DLD1 (cell line): ENCODE measurements around the gene SUB1.
"Not testable (repeated sequence)": the region's sequence is repeated elsewhere in the genome, so short reads cannot be mapped to it uniquely, and the experiment has no call there.

Experiments used
- in situ Hi-C: cut with HindIII; loops from 2 replicates; pipeline ENCODE4 v1.10.0; 2017; ENCODE audit warnings: low sequenced_read_pairs

SUB1 gene

DNA sequence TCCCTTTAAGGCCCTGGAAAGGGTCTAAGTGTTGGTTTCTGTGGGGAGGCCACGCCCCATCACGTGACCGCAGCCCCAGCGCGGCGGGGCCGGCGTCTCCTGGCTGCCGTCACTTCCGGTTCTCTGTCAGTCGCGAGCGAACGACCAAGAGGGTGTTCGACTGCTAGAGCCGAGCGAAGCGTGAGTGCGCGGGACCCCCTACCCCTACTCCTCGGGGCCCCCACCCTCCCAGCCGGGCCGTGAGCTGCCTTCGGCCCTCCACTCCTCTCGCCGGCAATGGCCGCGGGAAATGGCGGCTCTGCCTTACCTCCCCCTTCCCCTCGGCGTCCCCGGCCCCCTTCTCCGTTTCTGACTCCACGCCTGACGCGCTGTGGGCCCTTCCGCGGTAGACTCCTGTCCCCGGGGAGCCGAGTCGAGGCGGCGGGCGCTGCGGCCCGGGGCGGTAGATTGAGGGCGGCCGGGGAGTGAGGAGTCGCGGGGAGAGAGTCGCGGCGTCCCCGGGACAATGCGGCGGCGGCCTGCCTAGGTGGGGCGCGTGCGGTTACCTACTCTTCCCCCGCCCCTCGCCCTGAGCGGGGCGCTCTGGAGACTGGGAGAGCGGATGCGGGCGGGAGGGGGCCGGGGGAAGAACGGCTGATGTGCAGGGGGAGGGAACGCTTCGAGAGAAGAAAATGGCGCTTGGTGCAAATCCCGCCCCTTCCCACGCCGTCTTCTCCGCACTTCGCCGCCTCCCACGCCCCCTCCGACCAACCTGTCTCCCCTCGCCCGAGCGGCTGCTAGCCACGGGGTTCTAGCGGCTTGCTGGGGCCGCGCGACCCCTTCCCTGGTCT, at the start of gene SUB1:
Gene SUB1, plus strand, starts transcription at position 112 of the 830 bp plus-strand sequence. CDS start 2,956 bp downstream, outside the sequence.
- in situ Hi-C loops = no loop called here

- in situ Hi-C loops = no loop called here
These were observed 49.1 kb upstream of the SUB1 start for GRCh38 chr5:32536246-32536645.

- in situ Hi-C loops = not testable (repeated sequence)
These were observed 47.8 kb upstream of the SUB1 start for GRCh38 chr5:32537437-32538029.

DNA sequence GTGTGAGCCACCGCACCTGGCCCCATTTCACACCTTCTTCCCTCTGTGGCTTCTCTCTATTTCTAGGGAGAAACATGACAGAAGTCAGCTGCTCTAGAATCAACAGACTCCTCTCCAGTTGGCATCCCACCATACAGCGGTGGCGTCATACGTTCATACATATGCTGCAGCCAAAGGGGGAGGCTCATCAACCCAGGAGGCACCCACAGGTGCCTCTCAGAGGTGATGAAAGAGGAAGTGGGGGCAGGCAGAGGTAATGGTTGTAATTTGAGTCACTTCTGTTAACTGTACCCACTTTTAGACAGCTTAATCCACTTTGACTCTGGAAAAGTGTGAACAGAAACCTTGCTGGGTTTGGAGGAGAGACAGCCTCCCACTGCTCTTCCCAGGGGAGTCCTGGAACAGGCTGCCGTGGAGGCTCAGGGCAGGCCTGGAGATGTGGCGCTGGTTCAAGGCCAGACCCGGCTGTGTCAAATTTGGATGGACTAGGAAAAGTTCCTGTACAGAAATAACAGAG, 47.3 kb upstream of the SUB1 start:
- in situ Hi-C loops = no loop called here

GRCh38 chr5:32539981-32540845, 45.1 kb upstream of the SUB1 start:
- in situ Hi-C loops = no loop called here

GRCh38 chr5:32541241-32541640, 44.1 kb upstream of the SUB1 start:
- in situ Hi-C loops = no loop called here

DNA sequence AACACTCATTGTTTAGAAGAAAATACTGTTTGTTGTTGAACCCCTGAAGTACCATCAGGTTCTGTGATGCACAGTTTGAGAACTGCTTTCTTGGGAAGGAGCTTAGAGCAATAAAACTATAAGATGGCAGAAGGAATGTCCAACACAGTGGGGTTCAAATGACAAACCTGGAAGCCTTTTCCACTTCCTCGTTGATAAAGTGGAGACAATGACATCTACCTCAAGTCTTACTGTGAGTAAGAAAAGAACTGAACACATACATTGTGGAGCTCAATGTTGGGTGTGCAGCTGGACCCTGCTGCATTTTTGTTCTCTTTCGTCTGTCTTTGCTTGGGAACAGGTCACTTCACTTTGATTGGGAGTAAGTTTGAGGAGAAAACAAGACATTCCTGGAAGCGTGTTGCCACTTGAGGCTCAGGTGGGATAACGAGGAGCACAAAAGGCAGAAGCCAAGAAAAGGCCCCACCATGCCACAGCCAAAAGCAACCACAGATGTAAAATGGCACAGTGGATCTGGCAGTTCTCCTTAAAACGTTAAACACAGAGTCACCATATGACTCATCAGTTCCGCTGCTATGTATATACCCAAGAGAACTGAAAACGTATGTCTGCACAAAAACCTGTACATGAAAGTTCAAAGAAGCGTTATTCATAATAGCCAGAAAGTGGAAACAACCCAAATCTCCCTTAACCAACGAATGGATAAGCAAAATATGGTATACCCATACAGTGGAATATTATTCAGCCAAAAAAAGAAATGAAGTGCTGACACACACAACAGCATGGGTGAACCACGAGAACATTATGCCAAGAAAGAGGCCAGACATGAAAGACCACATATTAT, 42.9 kb upstream of the SUB1 start:
- in situ Hi-C loops = no loop called here

- in situ Hi-C loops = no loop called here
These were observed 42.1 kb upstream of the SUB1 start for GRCh38 chr5:32543291-32543690.

GRCh38 chr5:32545102-32545800, 40.1 kb upstream of the SUB1 start:
- in situ Hi-C loops = no loop called here

DNA sequence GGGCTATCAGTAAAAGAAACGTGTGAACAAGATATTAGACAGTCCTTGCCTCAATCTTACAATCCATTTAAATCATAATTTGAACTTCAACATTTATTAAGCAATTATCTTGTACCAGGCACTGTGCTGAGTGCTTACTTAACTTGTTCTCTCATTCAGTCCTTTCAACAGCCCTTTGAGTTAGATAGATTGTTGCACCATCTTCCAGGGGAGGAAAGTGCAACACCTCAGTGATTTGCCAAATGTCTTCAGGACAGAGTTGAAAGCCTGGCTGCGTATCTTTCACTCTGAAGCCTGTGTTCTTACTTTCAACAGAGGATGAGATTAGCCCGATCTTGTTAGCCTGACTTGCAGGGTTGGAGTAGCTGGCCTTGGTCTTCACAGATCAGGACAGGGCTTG, 34.2 kb upstream of the SUB1 start:
- in situ Hi-C loops = no loop called here

DNA sequence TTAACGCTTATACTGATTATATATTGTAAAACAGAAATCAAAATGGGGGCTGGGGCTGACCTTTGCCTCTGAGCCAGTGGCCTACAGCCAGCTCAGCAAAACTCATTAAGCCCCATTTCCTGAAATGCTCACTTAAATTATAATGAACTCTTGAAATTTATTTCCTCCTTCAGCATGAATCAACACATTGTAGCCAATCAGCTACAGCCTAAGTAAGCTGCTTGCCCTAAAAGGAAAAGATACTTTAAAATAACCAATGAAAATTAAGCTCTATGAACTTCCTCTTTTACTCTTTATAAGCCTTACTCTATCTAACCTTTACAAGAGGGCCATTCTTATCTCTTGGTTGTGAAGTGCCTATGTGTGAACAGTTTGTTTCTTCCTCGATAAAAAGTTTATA, 33.5 kb upstream of the SUB1 start:
- in situ Hi-C loops = no loop called here

DNA sequence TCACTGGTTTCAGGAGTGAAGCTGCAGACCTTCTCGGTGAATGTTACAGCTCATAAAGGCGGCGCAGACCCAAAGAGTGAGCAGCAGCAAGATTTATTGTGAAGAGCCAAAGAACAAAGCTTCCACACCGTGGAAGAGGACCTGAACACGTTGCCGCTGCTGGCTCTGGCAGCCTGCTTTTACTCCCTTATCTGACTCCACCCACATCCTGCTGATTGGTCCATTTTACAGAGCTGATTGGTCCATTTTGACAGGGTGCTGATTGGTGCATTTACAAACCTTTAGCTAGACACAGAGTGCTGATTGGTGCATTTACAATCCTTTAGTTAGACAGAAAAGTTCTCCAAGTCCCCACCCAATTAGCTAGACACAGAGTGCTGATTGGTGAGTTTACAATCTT, 32.9 kb upstream of the SUB1 start:
- in situ Hi-C loops = not testable (repeated sequence)

GRCh38 chr5:32552936-32553335, 32.4 kb upstream of the SUB1 start:
- in situ Hi-C loops = no loop called here

DNA sequence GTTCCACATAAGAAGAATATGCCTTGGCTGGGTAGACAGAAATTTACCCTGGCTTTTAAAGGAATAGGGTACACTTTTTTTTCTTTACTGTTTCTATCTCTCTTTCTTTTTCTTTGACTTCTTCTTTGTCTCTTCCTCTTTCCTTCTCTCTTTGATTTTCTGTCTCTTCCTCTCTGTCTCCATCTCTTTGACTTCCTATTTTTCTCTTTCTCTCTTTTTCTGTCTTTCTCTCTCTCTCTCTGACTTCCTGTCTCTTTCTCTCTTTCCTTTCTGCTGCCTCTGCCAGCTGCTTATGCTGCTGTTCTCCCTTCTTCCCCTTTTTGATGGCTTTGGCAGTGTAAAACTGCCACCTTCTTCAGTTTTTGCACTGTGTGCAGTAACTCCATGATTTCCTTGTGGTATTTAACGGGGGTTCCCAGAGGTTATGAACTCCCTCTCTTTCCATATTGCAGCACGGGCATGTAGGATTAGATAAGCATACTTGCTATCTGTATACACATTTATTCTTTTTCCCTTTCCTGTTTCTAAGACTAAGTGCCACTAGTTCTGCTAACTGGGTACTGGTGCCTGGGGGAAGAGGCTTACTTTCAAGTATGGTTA, 31.1 kb upstream of the SUB1 start:
- in situ Hi-C loops = not testable (repeated sequence)

DNA sequence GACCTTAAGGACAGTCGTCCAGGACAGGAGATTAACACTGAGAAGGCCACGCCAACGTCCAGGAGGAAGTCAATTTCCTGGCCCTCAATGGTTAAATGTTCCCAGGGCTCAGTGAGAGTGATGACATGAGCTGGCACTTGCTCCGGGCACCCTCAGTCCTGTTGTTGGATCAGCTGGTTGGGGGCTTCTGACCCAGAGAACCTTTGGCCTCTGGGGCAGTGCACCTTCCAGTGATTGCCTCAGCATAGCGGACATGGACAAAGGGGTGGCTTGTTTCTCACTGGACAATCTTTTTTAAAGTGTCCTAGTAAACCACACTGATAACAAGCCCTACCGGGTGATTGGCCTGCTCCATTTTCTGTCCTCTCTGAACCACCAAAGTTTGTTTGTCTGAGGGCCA, 28.8 kb upstream of the SUB1 start:
- in situ Hi-C loops = not testable (repeated sequence)

DNA sequence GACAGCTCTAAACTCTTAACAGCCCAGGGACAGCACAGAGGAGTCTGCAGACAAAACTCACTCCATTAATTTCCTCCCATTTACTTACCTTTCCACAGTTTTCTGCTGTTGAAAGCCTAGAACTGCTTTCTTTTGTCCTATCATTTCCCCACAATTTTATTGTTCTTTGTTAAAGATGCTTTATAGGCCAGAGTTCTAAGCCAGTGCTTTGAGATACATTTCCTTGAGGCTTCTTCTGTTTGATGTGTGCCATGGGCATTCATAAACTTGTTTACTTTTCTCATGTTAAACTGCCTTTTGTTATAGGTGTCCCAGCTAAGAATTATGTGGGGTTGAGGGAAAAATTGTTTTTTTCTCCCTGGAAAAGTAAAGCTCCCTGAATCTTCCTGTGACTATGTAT, 25.9 kb upstream of the SUB1 start:
- in situ Hi-C loops = no loop called here

GRCh38 chr5:32559921-32560320, 25.4 kb upstream of the SUB1 start:
- in situ Hi-C loops = no loop called here

- in situ Hi-C loops = no loop called here
These were observed 23.3 kb upstream of the SUB1 start for GRCh38 chr5:32562056-32562455.

DNA sequence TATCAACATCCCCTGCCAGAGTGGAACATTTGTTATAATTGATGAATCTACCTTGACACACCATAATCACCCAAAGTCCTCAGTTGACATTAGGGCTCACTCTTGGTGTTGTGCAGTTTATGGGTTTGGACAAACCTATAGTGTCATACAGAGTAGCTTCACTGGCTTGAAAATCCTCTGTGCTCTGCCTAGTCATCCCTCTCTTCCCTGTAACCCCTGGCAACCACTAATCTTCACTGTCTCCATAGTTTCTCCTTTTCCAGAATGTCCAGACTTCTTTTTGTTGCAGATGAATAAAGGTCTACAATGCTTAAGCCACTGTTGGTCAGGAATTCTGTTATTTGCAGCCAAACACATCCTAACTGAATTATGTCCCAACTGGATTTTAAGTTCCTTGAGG, 22.5 kb upstream of the SUB1 start:
- in situ Hi-C loops = no loop called here
